ES-I3 (cell line): ENCODE measurements around the gene FAAH.

Experiments
- H3K36me3 ChIP-seq: 2 replicates; pipeline ENCODE4 v1.6.1; 2013; ENCODE audit warnings: mild to moderate bottlenecking, low read length, control low read depth, moderate library complexity; ENCODE audit not compliant: insufficient read depth
- H3K4me1 ChIP-seq: 2 replicates; pipeline ENCODE4 v1.6.1; 2013; ENCODE audit warnings: mild to moderate bottlenecking, control low read depth, low read length; ENCODE audit not compliant: insufficient read depth
- H3K9ac ChIP-seq: 2 replicates; pipeline ENCODE4 v1.6.1; 2013; ENCODE audit warnings: low read depth, mild to moderate bottlenecking, low read length, moderate library complexity
- H3K9me3 ChIP-seq: 2 replicates; pipeline ENCODE4 v1.6.1; 2013; ENCODE audit warnings: mild to moderate bottlenecking, low read length, moderate library complexity; ENCODE audit not compliant: control insufficient read depth, insufficient read depth

FAAH gene

GRCh38 chr1:46422261-46422871 lies 28.2 kb downstream of the FAAH start:
- Histone ChIP-seq H3K9ac (no peak overlapping the region), H3K9me3 (no peaks in the 10 kb centered on the region), H3K36me3 (no peaks in the 10 kb centered on the region), H3K4me1 (no peaks in the 10 kb centered on the region)

- H3K4me1 ChIP-seq: no peaks in the 10 kb centered on the region
- no peak overlapping the region for H3K9ac ChIP-seq
Measured at GRCh38 chr1:46423574-46424240, 29.6 kb downstream of the FAAH start.

GRCh38 chr1:46424730-46425129 lies 30.6 kb downstream of the FAAH start:
- Histone ChIP-seq H3K36me3 (no peaks in the 10 kb centered on the region), H3K4me1 (no peaks in the 10 kb centered on the region), H3K9me3 (no peaks in the 10 kb centered on the region), H3K9ac (no peak overlapping the region)

More at GRCh38 chr1:46423574-46424240, 29.6 kb downstream of the FAAH start:
- Histone ChIP-seq H3K36me3 (no peaks in the 10 kb centered on the region), H3K9me3 (no peaks in the 10 kb centered on the region)

GRCh38 chr1:46425726-46426125 lies 31.6 kb downstream of the FAAH start:
- Histone ChIP-seq H3K4me1 (no peaks in the 10 kb centered on the region), H3K9me3 (no peaks in the 10 kb centered on the region)

GRCh38 chr1:46427541-46427940 lies 33.4 kb downstream of the FAAH start:
- no peaks in the 10 kb centered on the region for H3K4me1 ChIP-seq
- H3K9ac ChIP-seq: no peak overlapping the region
- H3K36me3 ChIP-seq: no peaks in the 10 kb centered on the region
- H3K9me3 ChIP-seq: no peaks in the 10 kb centered on the region

More at GRCh38 chr1:46425726-46426125, 31.6 kb downstream of the FAAH start:
- Histone ChIP-seq H3K9ac (no peak overlapping the region), H3K36me3 (no peaks in the 10 kb centered on the region)

- Histone ChIP-seq H3K9ac (no peak overlapping the region), H3K9me3 (no peaks in the 10 kb centered on the region), H3K4me1 (no peaks in the 10 kb centered on the region), H3K36me3 (no peaks in the 10 kb centered on the region)
Measured at GRCh38 chr1:46429436-46429835, 35.3 kb downstream of the FAAH start.

GRCh38 chr1:46431695-46432094 lies 37.6 kb downstream of the FAAH start:
- Histone ChIP-seq H3K9me3 (no peaks in the 10 kb centered on the region), H3K4me1 (no peaks in the 10 kb centered on the region), H3K36me3 (no peaks in the 10 kb centered on the region), H3K9ac (no peak overlapping the region)

GRCh38 chr1:46432781-46433327 lies 38.7 kb downstream of the FAAH start:
- no peaks in the 10 kb centered on the region for H3K36me3 ChIP-seq

GRCh38 chr1:46434358-46434757 lies 40.2 kb downstream of the FAAH start:
- Histone ChIP-seq H3K9ac (no peak overlapping the region), H3K4me1 (no peaks in the 10 kb centered on the region), H3K36me3 (no peaks in the 10 kb centered on the region), H3K9me3 (no peaks in the 10 kb centered on the region)

More at GRCh38 chr1:46432781-46433327, 38.7 kb downstream of the FAAH start:
- Histone ChIP-seq H3K9me3 (no peaks in the 10 kb centered on the region), H3K4me1 (no peaks in the 10 kb centered on the region), H3K9ac (no peak overlapping the region)

GRCh38 chr1:46436844-46437243 lies 42.7 kb downstream of the FAAH start:
- no peaks in the 10 kb centered on the region for H3K4me1 ChIP-seq
- H3K36me3 ChIP-seq: no peaks in the 10 kb centered on the region
- H3K9me3 ChIP-seq: no peaks in the 10 kb centered on the region
- no peak overlapping the region for H3K9ac ChIP-seq

- H3K4me1 ChIP-seq: no peaks in the 10 kb centered on the region
- no peaks in the 10 kb centered on the region for H3K36me3 ChIP-seq
- no peak overlapping the region for H3K9ac ChIP-seq
- H3K9me3 ChIP-seq: no peaks in the 10 kb centered on the region
Measured at GRCh38 chr1:46437723-46438122, 43.6 kb downstream of the FAAH start.

- Histone ChIP-seq H3K36me3 (no peaks in the 10 kb centered on the region), H3K9me3 (no peaks in the 10 kb centered on the region), H3K4me1 (no peaks in the 10 kb centered on the region), H3K9ac (no peak overlapping the region)
Measured at GRCh38 chr1:46438346-46438745, 44.2 kb downstream of the FAAH start.

- Histone ChIP-seq H3K9ac (no peak overlapping the region), H3K4me1 (no peaks in the 10 kb centered on the region), H3K36me3 (no peaks in the 10 kb centered on the region), H3K9me3 (no peaks in the 10 kb centered on the region)
Measured at GRCh38 chr1:46440478-46440877, 46.4 kb downstream of the FAAH start.

GRCh38 chr1:46442317-46443161 lies 48.4 kb downstream of the FAAH start:
- Histone ChIP-seq H3K36me3 (no peaks in the 10 kb centered on the region), H3K4me1 (peaks cover 11% of the 10 kb centered on the region), H3K9ac (peak overlapping the region; percentile 51; the same call in 1 of the 2 replicates), H3K9me3 (no peaks in the 10 kb centered on the region)
